Heart right ventricle (tissue), 16 donors: ENCODE measurements around the gene NPC2. TPM values are rescaled to one million over a fixed set of nuclear protein-coding genes. Genes with fewer than 3 reads are reported as not detected.

ENCODE experiments used
- ATAC-seq, 8 donors: fragments of 200-7000 bp; cut with Tn5 transposase; one replicate each; pipeline ENCODE4 v1.9.1; 2020; ENCODE audit warnings: mild to moderate bottlenecking in 8 of 8, moderate library complexity in 8 of 8, moderate number of reproducible peaks in 1 of 8
- DNase-seq, 2 donors: peaks; one replicate each; pipeline ENCODE4 v3.0.0-alpha.2; 2020
- H3K27ac ChIP-seq, 10 donors: fragments of 200-600 bp; sonication (generic) in 2 of 10; one replicate each; pipeline versions ENCODE4 v1.5.0 to v1.8.0; 2020 to 2022; ENCODE audit warnings: mild to moderate bottlenecking in 3 of 10
- H3K27me3 ChIP-seq, 7 donors: fragments of 200-600 bp; one replicate each; pipeline ENCODE4 v1.8.0; 2021 to 2022; ENCODE audit warnings: mild to moderate bottlenecking in 2 of 7
- H3K36me3 ChIP-seq, 9 donors: fragments of 200-600 bp; sonication (generic) in 1 of 9; one replicate each; pipeline versions ENCODE4 v1.5.0 to v1.8.0; 2020 to 2022; ENCODE audit warnings: mild to moderate bottlenecking in 2 of 9
- H3K4me1 ChIP-seq, 9 donors: fragments of 200-600 bp; sonication (generic) in 1 of 9; one replicate each; pipeline versions ENCODE4 v1.5.0 to v1.8.0; 2020 to 2022; ENCODE audit warnings: mild to moderate bottlenecking in 4 of 9
- H3K4me3 ChIP-seq, 10 donors: fragments of 200-600 bp; sonication (generic) in 2 of 10; one replicate each; pipeline versions ENCODE4 v1.5.0 to v1.8.0; 2020 to 2022; ENCODE audit warnings: mild to moderate bottlenecking in 7 of 10, moderate library complexity in 2 of 10
- H3K9me3 ChIP-seq, 11 donors: fragments of 200-600 bp in 10 of 11; sonication (generic) in 2 of 11; one replicate each; pipeline versions ENCODE4 v1.5.0 to v1.8.0; 2013 to 2022; ENCODE audit warnings: mild to moderate bottlenecking in 2 of 11, control low read depth in 1 of 11, moderate library complexity in 1 of 11
- CTCF ChIP-seq, 9 donors: fragments of 200-600 bp; sonication (generic) in 2 of 9; IDR thresholded peaks; one replicate each; pipeline versions ENCODE4 v1.5.0 to v1.8.0; 2021 to 2022; ENCODE audit warnings: antibody characterized with exemption in 9 of 9, mild to moderate bottlenecking in 5 of 9, moderate library complexity in 1 of 9
- WGBS, 2 donors: extraction: QIAGEN DNeasy Blood & Tissue Kit; methylation state at CpG; one replicate each; pipeline ENCODE4 v1.1.7; 2013; ENCODE audit warnings: inconsistent platforms in 1 of 2; 5-methylcytosine and 5-hydroxymethylcytosine counted together
- intact Hi-C, 10 donors: fragments of 100-400 bp; cut with DNase I; formaldehyde crosslinking; loops; one replicate each; pipeline versions ENCODE4 v1.11.1 to v1.14.2; 2022
- polyA plus RNA-seq, 2 donors: library from polyadenylated mRNA; stranded (reverse); fragments of 200-250 nt; gene quantifications; one replicate each; pipeline ENCODE4 v1.2.3, GENCODE V29; 2013
- total RNA-seq, 10 donors: library from RNA; stranded (reverse); fragmentation: NEBNext Ultra II Directional in 3 of 10; extraction: Animal tissue kit (Norgen Biotek cat#: 25700) in 3 of 10; gene quantifications; one replicate each; pipeline versions ENCODE4 v1.2.1 to v1.2.4, GENCODE V29; 2021 to 2023
- donor health status: Arrhythmogenic right ventricular cardiomyopathy.
- donor health status: ischemic (EF 13 %, LVEDD 7.1; RV severe dilation, severe dysfunction).
- donor health status: healthy with polysubstance abuse.
- donor health status: DM: no; HTN: yes; CAD: no.
- donor health status: DM: no; HTN: no; CAD: no.
- donor health status: ischemic (EF 25% LVEDD 6.9; RV normal size, moderate dysfunction).
- donor health status: ischemic (EF 25% LVEDD 5.7; RV mildly dilated, moderate dysfunction).
- donor health status: healthy.
- donor health status: DM: yes; HTN: yes; CAD: no.
- donor health status: Ischemic cardiomyopathy.
- donor health status: ischemic (EF 35%, LVEDD 5.7; RV mildly dilated, moderate dysfunction).
- donor health status: nonischemic (EF 11% LVEDD 7.7; RV severe dilation, severe dysfunction).
- donor health status: DM: yes; HTN: yes; CAD: no.
- donor health status: PGD.
- donor health status: ischemic (EF 29% LVEDD 5.4; RV normal size, mild dysfunction).
- donor health status: nonischemic (EF 23%, LVEDD 6.1; RV moderate dilation, normal function).

The NPC2 gene
- total and polyA plus RNA-seq, 12 donors = 70.0 to 258 (median 108) TPM

- no peak for ATAC-seq
- no peak for DNase-seq
- Histone ChIP-seq H3K36me3 (peaks cover 0 to 21% (median 0%) of the 10 kb centered on the region in 9 donors), H3K27ac (no peak overlapping the region), H3K9me3 (no peaks in the 10 kb centered on the region), H3K4me3 (no peak overlapping the region), H3K27me3 (no peaks in the 10 kb centered on the region), H3K4me1 (peaks cover 0 to 14% (median 0%) of the 10 kb centered on the region in 9 donors)
- 70 to 76% methylated on average over 13 to 14 of the region's 14 CpGs for WGBS, 2 donors
- no peak for TF ChIP-seq CTCF (IDR thresholded peaks at IDR 0.05)
- intact Hi-C loops = no loop called here
These were observed 35.3 kb upstream of the NPC2 start for GRCh38 chr14:74528406-74528805.

GRCh38 chr14:74527736-74528280 lies 34.7 kb upstream of the NPC2 start:
- Histone ChIP-seq H3K9me3 (no peaks in the 10 kb centered on the region), H3K4me1 (peaks cover 0 to 14% (median 0%) of the 10 kb centered on the region in 9 donors), H3K27me3 (no peaks in the 10 kb centered on the region), H3K27ac (no peak overlapping the region), H3K36me3 (peaks cover 0 to 16% (median 0%) of the 10 kb centered on the region in 9 donors), H3K4me3 (no peak overlapping the region)
- DNase-seq (no peak), ATAC-seq (no peak)
- intact Hi-C loops = no loop called here
- 83 to 85% methylated on average over 10 of the region's 10 CpGs for WGBS, 2 donors
- no peak for TF ChIP-seq CTCF (IDR thresholded peaks at IDR 0.05)

- 80 to 81% methylated on average over 10 of the region's 10 CpGs for WGBS, 2 donors
- ATAC-seq (no peak), DNase-seq (no peak)
- no peaks in the 10 kb centered on the region for H3K9me3 ChIP-seq
- no peak overlapping the region for H3K4me3 ChIP-seq
- intact Hi-C loops = no loop called here
- no peak overlapping the region for H3K27ac ChIP-seq
- no peak for TF ChIP-seq CTCF (IDR thresholded peaks at IDR 0.05)
- peaks cover 0 to 14% (median 0%) of the 10 kb centered on the region in 9 donors for H3K4me1 ChIP-seq
- H3K27me3 ChIP-seq = no peaks in the 10 kb centered on the region
- peaks cover 0 to 20% (median 0%) of the 10 kb centered on the region in 9 donors for H3K36me3 ChIP-seq
These were observed 33.9 kb upstream of the NPC2 start for GRCh38 chr14:74526854-74527585.

GRCh38 chr14:74525361-74525851 lies 32.3 kb upstream of the NPC2 start:
- Histone ChIP-seq H3K36me3 (peaks cover 0 to 26% (median 0%) of the 10 kb centered on the region in 9 donors), H3K4me3 (no peak overlapping the region), H3K9me3 (no peaks in the 10 kb centered on the region), H3K27me3 (no peaks in the 10 kb centered on the region), H3K4me1 (peaks cover 0 to 9% (median 0%) of the 10 kb centered on the region in 9 donors), H3K27ac (no peak overlapping the region)
- TF ChIP-seq CTCF (IDR thresholded peaks at IDR 0.05) = no peak
- intact Hi-C loops = no loop called here
- 69 to 76% methylated on average over 4 of the region's 4 CpGs for WGBS, 2 donors
- ATAC-seq (no peak), DNase-seq (no peak)
